H1 (cell line): Measurements from ENCODE around the gene NUBPL. TPM values are rescaled to one million over a fixed set of nuclear protein-coding genes. Genes with fewer than 3 reads are reported as not detected.

ENCODE experiments used
- GABPA ChIP-seq: IDR thresholded peaks from 2 replicates; pipeline ENCODE4 v1.6.1; 2011; ENCODE audit warnings: mild to moderate bottlenecking, low read length, moderate library complexity, borderline replicate concordance; ENCODE audit not compliant: insufficient read depth
- RFX5 ChIP-seq: IDR thresholded peaks from 2 replicates; pipeline ENCODE4 v1.6.1; 2011; ENCODE audit warnings: low read depth, low read length, improper control_type of control experiment, borderline replicate concordance
- polyA plus RNA-seq, 7 experiments: library from polyadenylated mRNA; depleted of rRNA in 3 of 7; stranded (reverse) in 5 of 7; unstranded in 2 of 7; fragments of >200 nt in 5 of 7; fragments of 200-250 nt in 2 of 7; gene quantifications; 1 replicate in 5 of 7; 2 replicates in 1 of 7; 4 replicates in 1 of 7; pipeline versions ENCODE4 v1.2.1 to v1.2.3, GENCODE V29; 2011 to 2013; ENCODE audit warnings: missing spikeins in 2 of 7, mixed read lengths in 2 of 7
- total RNA-seq: library from RNA; stranded (reverse); fragmentation: NEBNext Ultra II Directional; extraction: Animal tissue kit (Norgen Biotek cat#: 25700); gene quantifications from 2 replicates; pipeline ENCODE4 v1.2.1, GENCODE V29; 2021

NUBPL gene
- total and polyA plus RNA-seq, 2 of the 8 experiments (the other 6 are each of a cell fraction or from before 2014, with no cell fraction given) = 1.6 to 6.8 TPM

GRCh38 chr14:31835049-31835448, 273.8 kb downstream of the NUBPL start (continued):
- TF ChIP-seq RFX5 = no peak
- TF ChIP-seq GABPA = no peak
